ENCODE results near the gene ATP8A2.

GRCh38 chr13:25876247-25876646 lies 504.5 kb downstream of the ATP8A2 start:
- TF ChIP-seq CTCF (conservative IDR thresholded peaks at IDR 0.05) (no peak), ZFX (IDR thresholded peaks at IDR 0.05) (peak; percentile 13; the same call in 1 of the 2 replicates)
